DND-41 (cell line): ENCODE results near the gene OR10H1.

Experiments used
- ATAC-seq: fragments of 200-7000 bp; cut with Tn5 transposase; 3 replicates; pipeline ENCODE4 v1.9.1; 2021; ENCODE audit warnings: low read depth; ENCODE audit not compliant: insufficient read depth
- DNase-seq: peaks from one replicate; pipeline ENCODE4 v3.0.0-alpha.2; 2020
- H2AFZ ChIP-seq: 2 replicates; pipeline ENCODE4 v1.6.0; 2012; ENCODE audit warnings: low read depth, low read length
- H3K27ac ChIP-seq: 2 replicates; pipeline ENCODE4 v1.5.1; 2012; ENCODE audit warnings: low read length, inconsistent platforms
- H3K27me3 ChIP-seq: fragments of 200-600 bp; sonication (generic); 2 replicates; pipeline ENCODE4 v1.6.0; 2012; ENCODE audit warnings: low read length, mild to moderate bottlenecking, inconsistent platforms; ENCODE audit not compliant: insufficient read depth, poor library complexity
- H3K36me3 ChIP-seq: 2 replicates; pipeline ENCODE4 v1.5.1; 2012; ENCODE audit warnings: low read length, inconsistent platforms; ENCODE audit not compliant: insufficient read depth
- H3K4me1 ChIP-seq: 2 replicates; pipeline ENCODE4 v1.5.1; 2012; ENCODE audit warnings: mild to moderate bottlenecking, low read length; ENCODE audit not compliant: insufficient read depth
- H3K4me2 ChIP-seq: 2 replicates; pipeline ENCODE4 v1.6.0; 2012; ENCODE audit warnings: mild to moderate bottlenecking, moderate library complexity, low read length, inconsistent platforms; ENCODE audit not compliant: insufficient read depth
- H3K4me3 ChIP-seq, 2 experiments: fragments of 200-600 bp in 1 of 2; shearing (Covaris generic) in 1 of 2; 2 replicates each; pipeline ENCODE4 v1.5.1; 2012 to 2016; ENCODE audit warnings: inconsistent platforms in 2 of 2, low read length in 2 of 2, mild to moderate bottlenecking in 2 of 2, low read depth in 1 of 2, moderate library complexity in 1 of 2
- H3K79me2 ChIP-seq: 2 replicates; pipeline ENCODE4 v1.6.0; 2012; ENCODE audit warnings: low read length, inconsistent platforms; ENCODE audit not compliant: insufficient read depth
- H3K9ac ChIP-seq: 2 replicates; pipeline ENCODE4 v1.6.0; 2012; ENCODE audit warnings: low read depth, mild to moderate bottlenecking, inconsistent platforms, low read length, moderate library complexity
- H3K9me3 ChIP-seq: 2 replicates; pipeline ENCODE4 v1.5.1; 2012; ENCODE audit warnings: low read length, moderate library complexity, mild to moderate bottlenecking, inconsistent platforms; ENCODE audit not compliant: insufficient read depth, severe bottlenecking
- H4K20me1 ChIP-seq: 2 replicates; pipeline ENCODE4 v1.6.0; 2012; ENCODE audit warnings: low read length; ENCODE audit not compliant: insufficient read depth
- EZH2 ChIP-seq: IDR thresholded peaks from 3 replicates; pipeline ENCODE4 v1.6.1; 2012; ENCODE audit warnings: borderline replicate concordance, low read depth, mild to moderate bottlenecking, moderate library complexity, low read length, inconsistent platforms; ENCODE audit not compliant: severe bottlenecking
- TF ChIP-seq, protein P1 (sequence below): IDR thresholded peaks from 2 replicates; pipeline ENCODE4 v1.5.1; 2012; ENCODE audit warnings: borderline replicate concordance, low read length, moderate library complexity, mild to moderate bottlenecking; ENCODE audit not compliant: poor library complexity, severe bottlenecking; ENCODE audit errors: extremely low read depth

OR10H1 gene

DNA sequence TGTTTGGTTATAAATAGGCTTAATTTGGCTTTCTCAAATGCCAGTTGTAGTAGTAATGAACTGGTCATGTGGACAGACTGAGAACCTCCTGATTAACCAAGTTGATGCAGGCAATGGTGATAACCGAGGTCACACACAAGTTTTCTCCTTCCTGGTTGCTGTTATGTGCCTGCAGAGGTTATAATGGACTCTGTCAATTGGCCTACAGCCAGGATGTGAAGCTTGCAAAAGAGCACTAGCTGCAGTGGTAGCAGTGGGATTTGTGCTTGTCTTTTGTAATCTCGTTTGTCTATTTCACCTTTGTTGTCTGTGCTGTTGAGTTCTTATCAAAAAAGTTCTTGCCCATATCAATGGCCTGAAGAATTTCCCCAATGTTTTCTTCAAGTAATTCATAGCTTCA lies 57.1 kb downstream of the OR10H1 start:
- no peaks in the 10 kb centered on the region for H3K36me3 ChIP-seq
- no peaks in the 10 kb centered on the region for H3K79me2 ChIP-seq
- H3K27ac ChIP-seq = no peak overlapping the region
- H4K20me1 ChIP-seq = no peaks in the 10 kb centered on the region
- ATAC-seq (no peak), DNase-seq (no peak)
- H3K9me3 ChIP-seq = no peaks in the 10 kb centered on the region
- TF ChIP-seq, protein P1, sequence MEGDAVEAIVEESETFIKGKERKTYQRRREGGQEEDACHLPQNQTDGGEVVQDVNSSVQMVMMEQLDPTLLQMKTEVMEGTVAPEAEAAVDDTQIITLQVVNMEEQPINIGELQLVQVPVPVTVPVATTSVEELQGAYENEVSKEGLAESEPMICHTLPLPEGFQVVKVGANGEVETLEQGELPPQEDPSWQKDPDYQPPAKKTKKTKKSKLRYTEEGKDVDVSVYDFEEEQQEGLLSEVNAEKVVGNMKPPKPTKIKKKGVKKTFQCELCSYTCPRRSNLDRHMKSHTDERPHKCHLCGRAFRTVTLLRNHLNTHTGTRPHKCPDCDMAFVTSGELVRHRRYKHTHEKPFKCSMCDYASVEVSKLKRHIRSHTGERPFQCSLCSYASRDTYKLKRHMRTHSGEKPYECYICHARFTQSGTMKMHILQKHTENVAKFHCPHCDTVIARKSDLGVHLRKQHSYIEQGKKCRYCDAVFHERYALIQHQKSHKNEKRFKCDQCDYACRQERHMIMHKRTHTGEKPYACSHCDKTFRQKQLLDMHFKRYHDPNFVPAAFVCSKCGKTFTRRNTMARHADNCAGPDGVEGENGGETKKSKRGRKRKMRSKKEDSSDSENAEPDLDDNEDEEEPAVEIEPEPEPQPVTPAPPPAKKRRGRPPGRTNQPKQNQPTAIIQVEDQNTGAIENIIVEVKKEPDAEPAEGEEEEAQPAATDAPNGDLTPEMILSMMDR = no peak
- TF ChIP-seq EZH2 = no peak
- no peak overlapping the region for H2AFZ ChIP-seq
- peaks cover 3% of the 10 kb centered on the region for H3K27me3 ChIP-seq
- H3K4me3 ChIP-seq = no peak overlapping the region
- no peaks in the 10 kb centered on the region for H3K4me1 ChIP-seq
- no peak overlapping the region for H3K4me2 ChIP-seq
- H3K9ac ChIP-seq = no peak overlapping the region
